SK-MEL-5 (cell line): ENCODE measurements around the gene LMBR1. TPM values are rescaled to one million over a fixed set of nuclear protein-coding genes. Genes with fewer than 3 reads are reported as not detected.
"Not testable (repeated sequence)": the region's sequence is repeated elsewhere in the genome, so short reads cannot be mapped to it uniquely, and the experiment has no call there.

Experiments
- DNase-seq: peaks from one replicate; pipeline ENCODE4 v3.0.0-alpha.2; 2016; ENCODE audit warnings: low read depth, low spot score
- in situ Hi-C: cut with HindIII; loops from 2 replicates; pipeline ENCODE4 v1.10.0; 2016; ENCODE audit warnings: low sequenced_read_pairs, high pct_unique_total_duplicates, low pct_unique_long_range_greater_than_20kb
- total RNA-seq: library from RNA; depleted of rRNA; stranded (reverse); fragments of >200 nt; shearing (Covaris generic); gene quantifications from 2 replicates; pipeline ENCODE4 v1.2.3, GENCODE V29; 2014

The LMBR1 gene
- total RNA-seq, 1 experiment from 2014 or later, result 67.9 TPM

GRCh38 chr7:156665101-156665500, 227.9 kb downstream of the LMBR1 start:
- in situ Hi-C loops, result no loop called here

GRCh38 chr7:156662277-156662676, 230.7 kb downstream of the LMBR1 start:
- in situ Hi-C loops, result no loop called here
- no peak for DNase-seq

More at GRCh38 chr7:156665101-156665500, 227.9 kb downstream of the LMBR1 start:
- no peak for DNase-seq

- in situ Hi-C loops, result no loop called here
- no peak for DNase-seq
Measured at GRCh38 chr7:156661637-156662036, 231.3 kb downstream of the LMBR1 start.

- in situ Hi-C loops, result no loop called here
- no peak for DNase-seq
Measured at GRCh38 chr7:156659961-156660360, 233.0 kb downstream of the LMBR1 start.

- in situ Hi-C loops, result no loop called here
- DNase-seq, result no peak
Measured at GRCh38 chr7:156659203-156659602, 233.8 kb downstream of the LMBR1 start.

GRCh38 chr7:156657681-156658080, 235.3 kb downstream of the LMBR1 start:
- no peak for DNase-seq

GRCh38 chr7:156656598-156656997, 236.4 kb downstream of the LMBR1 start:
- DNase-seq, result no peak
- in situ Hi-C loops, result no loop called here

More at GRCh38 chr7:156657681-156658080, 235.3 kb downstream of the LMBR1 start:
- in situ Hi-C loops, result no loop called here

GRCh38 chr7:156655983-156656382, 237.0 kb downstream of the LMBR1 start:
- in situ Hi-C loops, result no loop called here
- DNase-seq, result no peak

- DNase-seq, result no peak
- in situ Hi-C loops, result no loop called here
Measured at GRCh38 chr7:156655251-156655650, 237.7 kb downstream of the LMBR1 start.

- in situ Hi-C loops, result no loop called here
- DNase-seq, result no peak
Measured at GRCh38 chr7:156654511-156655234, 238.3 kb downstream of the LMBR1 start.

GRCh38 chr7:156652886-156653568, 240.0 kb downstream of the LMBR1 start:
- in situ Hi-C loops, result no loop called here
- DNase-seq, result no peak

GRCh38 chr7:156651474-156651873, 241.5 kb downstream of the LMBR1 start:
- in situ Hi-C loops, result no loop called here
- no peak for DNase-seq

GRCh38 chr7:156650042-156650441, 242.9 kb downstream of the LMBR1 start:
- in situ Hi-C loops, result no loop called here
- DNase-seq, result peak; percentile 16

GRCh38 chr7:156647330-156647729, 245.7 kb downstream of the LMBR1 start:
- in situ Hi-C loops, DNase-seq: not testable (repeated sequence)

GRCh38 chr7:156642306-156643045, 250.5 kb downstream of the LMBR1 start:
- in situ Hi-C loops, result no loop called here
- no peak for DNase-seq

- no peak for DNase-seq
- in situ Hi-C loops, result no loop called here
Measured at GRCh38 chr7:156640949-156641485, 252.0 kb downstream of the LMBR1 start.

- DNase-seq, result peak; percentile 84
Measured at GRCh38 chr7:156640257-156640948, 252.6 kb downstream of the LMBR1 start, which contains the start of gene RNF32. RNF32 (plus strand) TSS chr7:156640774; CDS start chr7:156643878, 3,104 bp downstream.

More at GRCh38 chr7:156640257-156640948, 252.6 kb downstream of the LMBR1 start, which contains the start of gene RNF32:
- in situ Hi-C loops, result no loop called here
